ENCODE measurements around the gene HJURP.

Gene HJURP

GRCh38 chr2:233811732-233812131 lies 42.6 kb downstream of the HJURP start:
- H3K36me3 ChIP-seq (ENCODE audit: control insufficient read depth in 2 of 2, insufficient read depth in 2 of 2, low read length in 2 of 2): no peaks in the 10 kb centered on the region

GRCh38 chr2:233811087-233811486 lies 43.2 kb downstream of the HJURP start:
- H3K4me1 ChIP-seq (ENCODE audit: control insufficient read depth, insufficient read depth, low read length): no peaks in the 10 kb centered on the region
- H3K9me3 ChIP-seq (ENCODE audit: control insufficient read depth in 2 of 2, low read length in 2 of 2): peaks cover 0 to 6% of the 10 kb centered on the region in 2 donors
- H3K27me3 ChIP-seq (ENCODE audit: control insufficient read depth in 1 of 2, insufficient read depth in 2 of 2, low read length in 2 of 2): peaks cover 3 to 9% of the 10 kb centered on the region in 2 donors
- no peak overlapping the region for H3K4me3 ChIP-seq (ENCODE audit: low read length in 2 of 2)
- H3K27ac ChIP-seq (ENCODE audit: low read length): no peak overlapping the region
- H3K9ac ChIP-seq (ENCODE audit: low read length in 2 of 2): no peak overlapping the region
- no peaks in the 10 kb centered on the region for H3K36me3 ChIP-seq (ENCODE audit: control insufficient read depth in 2 of 2, insufficient read depth in 2 of 2, low read length in 2 of 2)

More at GRCh38 chr2:233811732-233812131, 42.6 kb downstream of the HJURP start:
- H3K27me3 ChIP-seq (ENCODE audit: control insufficient read depth in 1 of 2, insufficient read depth in 2 of 2, low read length in 2 of 2): peaks cover 3 to 9% of the 10 kb centered on the region in 2 donors
- no peak overlapping the region for H3K27ac ChIP-seq (ENCODE audit: low read length)
- peaks cover 0 to 6% of the 10 kb centered on the region in 2 donors for H3K9me3 ChIP-seq (ENCODE audit: control insufficient read depth in 2 of 2, low read length in 2 of 2)
- H3K4me1 ChIP-seq (ENCODE audit: control insufficient read depth, insufficient read depth, low read length): no peaks in the 10 kb centered on the region
- H3K9ac ChIP-seq (ENCODE audit: low read length in 2 of 2): no peak overlapping the region
- H3K4me3 ChIP-seq (ENCODE audit: low read length in 2 of 2): no peak overlapping the region

- Histone ChIP-seq H3K27ac (ENCODE audit: low read length) (no peak overlapping the region), H3K4me1 (ENCODE audit: control insufficient read depth, insufficient read depth, low read length) (no peaks in the 10 kb centered on the region), H3K9ac (ENCODE audit: low read length in 2 of 2) (no peak overlapping the region), H3K4me3 (ENCODE audit: low read length in 2 of 2) (no peak overlapping the region), H3K9me3 (ENCODE audit: control insufficient read depth in 2 of 2, low read length in 2 of 2) (peaks cover 0 to 6% of the 10 kb centered on the region in 2 donors), H3K36me3 (ENCODE audit: control insufficient read depth in 2 of 2, insufficient read depth in 2 of 2, low read length in 2 of 2) (no peaks in the 10 kb centered on the region), H3K27me3 (ENCODE audit: control insufficient read depth in 1 of 2, insufficient read depth in 2 of 2, low read length in 2 of 2) (peaks cover 3 to 9% of the 10 kb centered on the region in 2 donors)
Observed at GRCh38 chr2:233810385-233810784, 44.0 kb downstream of the HJURP start.

- Histone ChIP-seq H3K9ac (ENCODE audit: low read length in 2 of 2) (no peak overlapping the region), H3K27ac (ENCODE audit: low read length) (no peak overlapping the region), H3K27me3 (ENCODE audit: control insufficient read depth in 1 of 2, insufficient read depth in 2 of 2, low read length in 2 of 2) (peaks cover 3 to 12% of the 10 kb centered on the region in 2 donors), H3K36me3 (ENCODE audit: control insufficient read depth in 2 of 2, insufficient read depth in 2 of 2, low read length in 2 of 2) (no peaks in the 10 kb centered on the region), H3K4me1 (ENCODE audit: control insufficient read depth, insufficient read depth, low read length) (no peaks in the 10 kb centered on the region), H3K9me3 (ENCODE audit: control insufficient read depth in 2 of 2, low read length in 2 of 2) (peaks cover 0 to 6% of the 10 kb centered on the region in 2 donors), H3K4me3 (ENCODE audit: low read length in 2 of 2) (no peak overlapping the region)
Observed at GRCh38 chr2:233807966-233808935, 46.1 kb downstream of the HJURP start.

- Histone ChIP-seq H3K27ac (ENCODE audit: low read length) (no peak overlapping the region), H3K4me1 (ENCODE audit: control insufficient read depth, insufficient read depth, low read length) (no peaks in the 10 kb centered on the region), H3K9ac (ENCODE audit: low read length in 2 of 2) (no peak overlapping the region), H3K36me3 (ENCODE audit: control insufficient read depth in 2 of 2, insufficient read depth in 2 of 2, low read length in 2 of 2) (no peaks in the 10 kb centered on the region), H3K27me3 (ENCODE audit: control insufficient read depth in 1 of 2, insufficient read depth in 2 of 2, low read length in 2 of 2) (peaks cover 3 to 10% of the 10 kb centered on the region in 2 donors), H3K4me3 (ENCODE audit: low read length in 2 of 2) (no peak overlapping the region), H3K9me3 (ENCODE audit: control insufficient read depth in 2 of 2, low read length in 2 of 2) (peaks cover 0 to 6% of the 10 kb centered on the region in 2 donors)
Observed at GRCh38 chr2:233807215-233807865, 47.0 kb downstream of the HJURP start.

- Histone ChIP-seq H3K27ac (ENCODE audit: low read length) (no peak overlapping the region), H3K9me3 (ENCODE audit: control insufficient read depth in 2 of 2, low read length in 2 of 2) (peaks cover 0 to 6% of the 10 kb centered on the region in 2 donors), H3K9ac (ENCODE audit: low read length in 2 of 2) (no peak overlapping the region), H3K36me3 (ENCODE audit: control insufficient read depth in 2 of 2, insufficient read depth in 2 of 2, low read length in 2 of 2) (no peaks in the 10 kb centered on the region), H3K4me3 (ENCODE audit: low read length in 2 of 2) (no peak overlapping the region), H3K4me1 (ENCODE audit: control insufficient read depth, insufficient read depth, low read length) (no peaks in the 10 kb centered on the region), H3K27me3 (ENCODE audit: control insufficient read depth in 1 of 2, insufficient read depth in 2 of 2, low read length in 2 of 2) (peaks cover 3 to 8% of the 10 kb centered on the region in 2 donors)
Observed at GRCh38 chr2:233803994-233804393, 50.3 kb downstream of the HJURP start.

- no peaks in the 10 kb centered on the region for H3K36me3 ChIP-seq (ENCODE audit: control insufficient read depth in 2 of 2, insufficient read depth in 2 of 2, low read length in 2 of 2)
- H3K9me3 ChIP-seq (ENCODE audit: control insufficient read depth in 2 of 2, low read length in 2 of 2): peaks cover 0 to 6% of the 10 kb centered on the region in 2 donors
- no peak overlapping the region for H3K27ac ChIP-seq (ENCODE audit: low read length)
- H3K9ac ChIP-seq (ENCODE audit: low read length in 2 of 2): no peak overlapping the region
- H3K27me3 ChIP-seq (ENCODE audit: control insufficient read depth in 1 of 2, insufficient read depth in 2 of 2, low read length in 2 of 2): peaks cover 3 to 5% of the 10 kb centered on the region in 2 donors
- H3K4me1 ChIP-seq (ENCODE audit: control insufficient read depth, insufficient read depth, low read length): no peaks in the 10 kb centered on the region
- H3K4me3 ChIP-seq (ENCODE audit: low read length in 2 of 2): no peak overlapping the region
Observed at GRCh38 chr2:233803292-233803911, 50.9 kb downstream of the HJURP start.

GRCh38 chr2:233802132-233802815 lies 52.1 kb downstream of the HJURP start:
- no peaks in the 10 kb centered on the region for H3K4me1 ChIP-seq (ENCODE audit: control insufficient read depth, insufficient read depth, low read length)
- peaks cover 0 to 2% of the 10 kb centered on the region in 2 donors for H3K27me3 ChIP-seq (ENCODE audit: control insufficient read depth in 1 of 2, insufficient read depth in 2 of 2, low read length in 2 of 2)
- no peak overlapping the region for H3K9ac ChIP-seq (ENCODE audit: low read length in 2 of 2)
- H3K27ac ChIP-seq (ENCODE audit: low read length): no peak overlapping the region
- no peak overlapping the region for H3K4me3 ChIP-seq (ENCODE audit: low read length in 2 of 2)
- H3K9me3 ChIP-seq (ENCODE audit: control insufficient read depth in 2 of 2, low read length in 2 of 2): peaks cover 0 to 3% of the 10 kb centered on the region in 2 donors
- no peaks in the 10 kb centered on the region for H3K36me3 ChIP-seq (ENCODE audit: control insufficient read depth in 2 of 2, insufficient read depth in 2 of 2, low read length in 2 of 2)

GRCh38 chr2:233801357-233802131 lies 52.8 kb downstream of the HJURP start:
- Histone ChIP-seq H3K9me3 (ENCODE audit: control insufficient read depth in 2 of 2, low read length in 2 of 2) (peaks cover 0 to 2% of the 10 kb centered on the region in 2 donors), H3K4me3 (ENCODE audit: low read length in 2 of 2) (no peak overlapping the region), H3K9ac (ENCODE audit: low read length in 2 of 2) (no peak overlapping the region), H3K27ac (ENCODE audit: low read length) (no peak overlapping the region), H3K36me3 (ENCODE audit: control insufficient read depth in 2 of 2, insufficient read depth in 2 of 2, low read length in 2 of 2) (no peaks in the 10 kb centered on the region), H3K27me3 (ENCODE audit: control insufficient read depth in 1 of 2, insufficient read depth in 2 of 2, low read length in 2 of 2) (peaks cover 0 to 2% of the 10 kb centered on the region in 2 donors), H3K4me1 (ENCODE audit: control insufficient read depth, insufficient read depth, low read length) (no peaks in the 10 kb centered on the region)

Measured in stomach smooth muscle (tissue), 2 donors.